GM12874 (cell line): ENCODE results near the gene PSME2.

ENCODE experiments used
- TF ChIP-seq, protein P1 (sequence below): IDR thresholded peaks from 2 replicates; pipeline ENCODE4 v1.5.1; 2011; ENCODE audit warnings: low read depth, mild to moderate bottlenecking, control low read depth, low read length, moderate library complexity; ENCODE audit not compliant: insufficient read depth

The PSME2 gene

DNA sequence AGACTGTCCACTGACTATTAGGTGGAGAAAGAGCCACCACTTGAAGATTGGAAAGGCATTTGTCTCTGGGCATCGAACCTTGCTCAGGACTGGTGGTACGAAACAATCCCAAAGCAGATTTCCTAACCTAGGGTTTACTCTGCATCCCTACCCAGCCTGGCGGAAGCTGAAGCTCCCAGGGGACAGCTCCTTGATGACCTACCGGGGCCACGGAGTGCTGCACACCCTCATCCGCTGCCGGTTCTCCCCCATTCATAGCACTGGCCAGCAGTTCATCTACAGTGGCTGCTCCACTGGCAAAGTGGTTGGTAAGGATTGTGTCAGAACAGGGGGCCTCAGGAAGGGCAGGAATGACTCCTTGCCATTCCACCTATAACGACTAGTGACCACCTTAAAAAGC is 25.2 kb downstream of the PSME2 start:
- TF ChIP-seq, protein P1, sequence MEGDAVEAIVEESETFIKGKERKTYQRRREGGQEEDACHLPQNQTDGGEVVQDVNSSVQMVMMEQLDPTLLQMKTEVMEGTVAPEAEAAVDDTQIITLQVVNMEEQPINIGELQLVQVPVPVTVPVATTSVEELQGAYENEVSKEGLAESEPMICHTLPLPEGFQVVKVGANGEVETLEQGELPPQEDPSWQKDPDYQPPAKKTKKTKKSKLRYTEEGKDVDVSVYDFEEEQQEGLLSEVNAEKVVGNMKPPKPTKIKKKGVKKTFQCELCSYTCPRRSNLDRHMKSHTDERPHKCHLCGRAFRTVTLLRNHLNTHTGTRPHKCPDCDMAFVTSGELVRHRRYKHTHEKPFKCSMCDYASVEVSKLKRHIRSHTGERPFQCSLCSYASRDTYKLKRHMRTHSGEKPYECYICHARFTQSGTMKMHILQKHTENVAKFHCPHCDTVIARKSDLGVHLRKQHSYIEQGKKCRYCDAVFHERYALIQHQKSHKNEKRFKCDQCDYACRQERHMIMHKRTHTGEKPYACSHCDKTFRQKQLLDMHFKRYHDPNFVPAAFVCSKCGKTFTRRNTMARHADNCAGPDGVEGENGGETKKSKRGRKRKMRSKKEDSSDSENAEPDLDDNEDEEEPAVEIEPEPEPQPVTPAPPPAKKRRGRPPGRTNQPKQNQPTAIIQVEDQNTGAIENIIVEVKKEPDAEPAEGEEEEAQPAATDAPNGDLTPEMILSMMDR: no peak

DNA sequence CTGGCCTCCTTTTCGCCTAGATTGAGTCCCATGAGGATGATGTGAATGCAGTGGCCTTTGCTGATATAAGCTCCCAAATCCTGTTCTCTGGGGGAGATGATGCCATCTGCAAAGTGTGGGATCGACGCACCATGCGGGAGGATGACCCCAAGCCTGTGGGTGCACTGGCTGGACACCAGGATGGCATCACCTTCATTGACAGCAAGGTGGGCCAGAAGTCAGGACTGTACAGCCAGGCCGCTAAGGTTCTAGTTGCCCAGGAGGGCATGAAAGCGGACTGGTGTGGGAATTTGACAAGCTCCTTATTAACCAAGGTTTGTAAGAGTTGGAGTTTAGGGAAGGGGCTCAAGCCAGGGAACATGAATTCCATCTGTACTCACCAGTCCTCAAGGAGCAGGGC is 26.7 kb downstream of the PSME2 start:
- TF ChIP-seq, protein P1: no peak

DNA sequence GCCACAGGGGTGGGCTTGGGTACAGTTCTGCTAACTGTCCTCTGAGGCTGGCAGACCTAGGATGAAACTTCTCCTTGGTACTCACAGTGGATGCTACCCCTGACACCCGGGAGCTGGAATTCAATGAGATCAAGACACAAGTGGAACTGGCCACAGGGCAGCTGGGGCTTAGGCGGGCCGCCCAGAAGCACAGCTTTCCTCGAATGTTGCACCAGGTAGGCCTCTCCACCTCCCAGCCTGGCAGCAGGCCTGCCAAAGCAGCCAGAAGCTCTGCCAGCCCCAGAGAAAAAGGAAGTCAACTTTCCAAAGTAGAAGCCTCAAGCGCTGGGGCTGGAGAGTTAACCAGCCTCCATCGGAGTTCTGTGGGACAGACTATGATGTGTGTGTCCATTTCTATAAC is 29.2 kb downstream of the PSME2 start:
- TF ChIP-seq, protein P1: no peak

DNA sequence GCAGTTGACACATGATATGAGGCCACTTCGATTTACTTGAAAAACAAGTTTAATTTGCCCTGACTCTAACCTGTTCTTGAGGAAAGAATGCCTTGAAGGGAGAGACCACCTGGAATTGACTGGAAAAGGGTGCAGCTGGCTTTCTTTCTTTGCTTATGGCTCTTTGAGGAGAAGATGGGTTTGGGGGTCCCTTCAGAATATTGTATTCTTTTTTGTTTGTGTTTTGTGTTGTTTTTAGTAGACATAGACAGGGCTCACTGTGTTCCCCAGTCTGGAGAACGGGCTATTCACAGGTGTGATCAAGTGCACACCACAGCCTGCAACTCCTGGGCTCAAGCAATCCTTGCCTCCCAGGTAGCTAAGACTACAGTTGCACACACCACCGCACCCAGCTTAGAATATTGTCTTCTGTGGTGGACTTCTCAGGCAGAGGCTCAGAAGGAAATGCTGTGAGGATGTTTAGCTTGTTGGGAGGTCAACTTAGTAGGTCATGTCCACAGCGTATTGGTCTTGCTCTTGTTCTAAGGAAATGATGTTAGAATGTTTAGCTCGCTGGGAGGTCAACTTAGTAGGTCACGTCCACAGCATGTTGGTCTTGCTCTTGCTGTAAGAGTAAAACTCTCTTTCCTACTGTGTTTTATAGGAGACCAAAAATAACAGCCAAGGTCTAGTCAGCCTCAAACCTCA is 30.1 kb downstream of the PSME2 start:
- TF ChIP-seq, protein P1: no peak

DNA sequence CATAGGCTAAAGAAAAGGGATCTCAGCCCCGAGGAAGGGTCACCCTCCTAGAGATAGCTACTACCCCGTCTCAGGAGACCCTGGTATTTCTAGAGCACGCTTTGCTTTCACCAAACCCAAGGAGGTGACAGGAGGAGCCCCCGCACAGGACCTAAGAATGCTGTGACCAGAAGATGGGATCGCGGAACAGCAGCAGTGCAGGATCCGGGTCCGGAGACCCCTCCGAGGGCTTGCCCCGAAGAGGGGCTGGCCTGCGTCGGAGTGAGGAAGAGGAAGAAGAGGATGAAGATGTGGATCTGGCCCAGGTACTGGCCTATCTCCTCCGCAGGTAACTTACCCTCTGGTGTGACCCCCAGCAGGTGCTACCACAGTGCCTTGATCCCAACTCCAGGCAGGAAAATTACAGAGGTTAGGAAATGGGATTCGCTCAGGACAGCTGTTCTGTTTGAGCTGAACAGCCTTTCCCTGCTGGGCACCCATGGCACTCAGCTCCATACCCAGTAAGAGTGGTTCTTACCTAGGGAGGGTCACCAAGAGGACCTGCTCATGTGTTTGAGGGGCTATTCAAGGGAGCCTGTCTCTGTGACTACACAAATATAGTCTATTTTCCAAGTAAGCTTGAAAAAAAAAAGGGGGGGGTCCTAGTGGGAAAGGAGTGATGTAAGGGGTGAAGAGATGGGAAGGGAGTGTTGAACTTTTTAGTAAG is 30.8 kb downstream of the PSME2 start:
- TF ChIP-seq, protein P1: no peak

DNA sequence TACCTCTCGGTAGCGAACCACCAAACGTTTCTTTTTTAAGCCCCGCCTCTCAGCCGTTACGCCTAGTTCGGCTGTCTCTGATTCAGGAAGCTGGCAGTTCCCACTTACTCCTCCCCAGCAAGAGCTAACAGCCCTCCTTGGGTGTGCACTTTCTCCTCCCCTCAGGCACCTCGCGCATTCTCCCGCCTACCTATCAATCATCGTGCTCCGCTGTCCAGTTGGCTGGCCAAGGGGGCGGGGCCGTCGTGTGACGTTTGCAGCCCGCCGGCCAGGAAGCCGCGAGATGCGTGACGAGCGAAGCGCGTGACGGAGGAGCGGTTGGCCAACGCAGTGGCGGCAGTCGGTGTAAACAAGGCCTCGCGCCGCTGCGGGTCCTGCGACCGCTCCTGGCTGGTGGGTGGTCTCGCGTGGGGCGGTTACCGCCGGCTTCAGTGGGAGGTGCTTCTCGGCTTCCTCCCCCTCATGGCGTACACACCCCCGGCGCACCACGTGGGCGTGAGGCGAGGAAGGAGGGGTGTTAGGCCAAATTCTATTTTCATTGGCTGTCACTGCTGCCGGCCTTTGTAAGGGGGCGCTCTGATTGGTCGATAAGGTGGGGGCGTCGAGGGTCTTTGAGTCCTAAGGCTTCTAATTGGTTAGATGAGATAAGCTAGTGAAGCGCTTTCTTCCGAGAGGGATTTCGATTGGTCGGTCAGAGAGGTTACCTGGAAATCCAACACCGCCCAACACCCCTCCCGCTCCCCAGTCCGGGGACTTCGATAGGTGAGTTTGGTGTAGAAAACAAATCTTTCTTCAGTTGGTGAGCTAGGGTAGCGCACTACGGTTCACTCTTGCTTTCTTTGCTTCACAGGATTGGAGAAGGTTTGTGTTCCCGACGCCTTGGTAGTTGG is 31.6 kb downstream of the PSME2 start, which contains the start of the genes DCAF11 and NRL:
TSS of gene DCAF11 (plus strand) at position 246 of the 890 bp plus-strand sequence. CDS start 818 bp downstream, outside the sequence.
TSS of gene NRL (minus strand) at position 418 of the 890 bp plus-strand sequence. CDS start 32,101 bp downstream, outside the sequence.
- TF ChIP-seq, protein P1: no peak
